Mesodermal cell (in vitro differentiated cells): ENCODE data around the gene PDCD6IP. TPM values are rescaled to one million over a fixed set of nuclear protein-coding genes. Genes with fewer than 3 reads are reported as not detected.
"Not testable (repeated sequence)": the region's sequence is repeated elsewhere in the genome, so short reads cannot be mapped to it uniquely, and the experiment has no call there.

Experiments used
- H3K27ac ChIP-seq: 2 replicates; pipeline ENCODE4 v1.7.0; 2013; ENCODE audit warnings: mild to moderate bottlenecking, low read depth, low read length, moderate library complexity; ENCODE audit not compliant: severe bottlenecking
- H3K36me3 ChIP-seq: 2 replicates; pipeline ENCODE4 v1.7.1; 2013; ENCODE audit warnings: mild to moderate bottlenecking, low read length, moderate library complexity; ENCODE audit not compliant: control insufficient read depth, insufficient read depth
- H3K4me1 ChIP-seq: one replicate; pipeline ENCODE4 v1.7.1; 2013; ENCODE audit warnings: mild to moderate bottlenecking, low read length; ENCODE audit not compliant: insufficient read depth, control insufficient read depth, poor library complexity, severe bottlenecking
- H3K4me3 ChIP-seq: 2 replicates; pipeline ENCODE4 v1.7.0; 2013; ENCODE audit warnings: low read length, control low read depth, mild to moderate bottlenecking; ENCODE audit not compliant: insufficient read depth, poor library complexity, severe bottlenecking; ENCODE audit errors: extremely low read depth
- H3K9me3 ChIP-seq: 2 replicates; pipeline ENCODE4 v1.7.1; 2013; ENCODE audit warnings: mild to moderate bottlenecking, low read length, moderate library complexity; ENCODE audit not compliant: control insufficient read depth
- WGBS, 2 experiments: methylation state at CpG; one replicate each; pipeline ENCODE4 v1.1.5; 2013; ENCODE audit warnings: missing lambda C conversion rate in 2 of 2; ENCODE audit not compliant: insufficient coverage in 2 of 2; 5-methylcytosine and 5-hydroxymethylcytosine counted together
- polyA plus RNA-seq, 2 experiments: library from polyadenylated mRNA; stranded (reverse); fragments of 50-300 nt; gene quantifications; one replicate each; pipeline ENCODE4 v1.2.3, GENCODE V29; 2013

The PDCD6IP gene
- 112 TPM for polyA plus RNA-seq (2013, experiment 1 of 2)
- 97.1 TPM for polyA plus RNA-seq (2013, experiment 2 of 2)

- peaks cover 3% of the 10 kb centered on the region for H3K4me1 ChIP-seq
- peak within 1 kb of the TSS; percentile 68 for H3K4me3 ChIP-seq
- WGBS, 2 experiments = 0% methylated on average over 42 to 61 of the region's 69 CpGs
Observed at GRCh38 chr3:33798418-33799201, at the start of gene PDCD6IP. PDCD6IP (plus strand) TSS chr3:33798630; CDS start chr3:33798729, 99 bp downstream.

GRCh38 chr3:33749546-33750210 is 48.8 kb upstream of the PDCD6IP start:
- Histone ChIP-seq H3K4me3 (no peak overlapping the region), H3K27ac (no peak overlapping the region), H3K4me1 (no peaks in the 10 kb centered on the region), H3K36me3 (no peaks in the 10 kb centered on the region), H3K9me3 (peaks cover 11% of the 10 kb centered on the region)
- WGBS, 2 experiments = no CpG with 5 or more reads among the region's 2 CpGs

More at GRCh38 chr3:33798418-33799201, at the start of gene PDCD6IP:
- Histone ChIP-seq H3K9me3 (peaks cover 5% of the 10 kb centered on the region), H3K27ac (peak within 1 kb of the TSS; percentile 93), H3K36me3 (peaks cover 29% of the 10 kb centered on the region)

GRCh38 chr3:33750211-33750548 is 48.2 kb upstream of the PDCD6IP start:
- Histone ChIP-seq H3K36me3 (no peaks in the 10 kb centered on the region), H3K27ac (no peak overlapping the region), H3K4me3 (no peak overlapping the region), H3K9me3 (peaks cover 16% of the 10 kb centered on the region), H3K4me1 (no peaks in the 10 kb centered on the region)
- WGBS, 2 experiments = 100% methylated on average over 2 of the region's 3 CpGs; no CpG with 5 or more reads in 1 of the 2 experiments

GRCh38 chr3:33751336-33751735 is 47.1 kb upstream of the PDCD6IP start:
- H3K4me1 ChIP-seq = no peaks in the 10 kb centered on the region
- H3K4me3 ChIP-seq = no peak overlapping the region
- peaks cover 18% of the 10 kb centered on the region for H3K9me3 ChIP-seq
- no peaks in the 10 kb centered on the region for H3K36me3 ChIP-seq
- no CpG with 5 or more reads among the region's 2 CpGs for WGBS, 2 experiments
- no peak overlapping the region for H3K27ac ChIP-seq

- H3K4me3 ChIP-seq, H3K36me3 ChIP-seq, H3K4me1 ChIP-seq, H3K27ac ChIP-seq: not testable (repeated sequence)
- H3K9me3 ChIP-seq = peaks cover 22% of the 10 kb centered on the region
- 83 to 100% methylated on average over 1 of the region's 1 CpG for WGBS, 2 experiments
Observed at GRCh38 chr3:33754391-33754790, 44.0 kb upstream of the PDCD6IP start.

GRCh38 chr3:33758281-33758680 is 40.1 kb upstream of the PDCD6IP start:
- Histone ChIP-seq H3K27ac (no peak overlapping the region), H3K9me3 (peaks cover 22% of the 10 kb centered on the region), H3K4me1 (no peaks in the 10 kb centered on the region), H3K4me3 (no peak overlapping the region), H3K36me3 (no peaks in the 10 kb centered on the region)

- no peak overlapping the region for H3K4me3 ChIP-seq
- WGBS, 2 experiments = no CpG with 5 or more reads among the region's 2 CpGs
Observed at GRCh38 chr3:33758864-33759263, 39.6 kb upstream of the PDCD6IP start.

GRCh38 chr3:33768578-33769330 is 29.7 kb upstream of the PDCD6IP start:
- Histone ChIP-seq H3K27ac (no peak overlapping the region), H3K4me3 (no peak overlapping the region), H3K9me3 (no peaks in the 10 kb centered on the region), H3K4me1 (peaks cover 2% of the 10 kb centered on the region), H3K36me3 (no peaks in the 10 kb centered on the region)
- WGBS, 2 experiments = 93 to 94% methylated on average over 2 to 3 of the region's 9 CpGs

More at GRCh38 chr3:33758864-33759263, 39.6 kb upstream of the PDCD6IP start:
- Histone ChIP-seq H3K36me3 (no peaks in the 10 kb centered on the region), H3K27ac (no peak overlapping the region), H3K9me3 (peaks cover 19% of the 10 kb centered on the region), H3K4me1 (no peaks in the 10 kb centered on the region)

- Histone ChIP-seq H3K4me3 (no peak overlapping the region), H3K27ac (no peak overlapping the region)
- WGBS, 2 experiments = 88% methylated on average over 1 of the region's 2 CpGs; no CpG with 5 or more reads in 1 of the 2 experiments
Observed at GRCh38 chr3:33773637-33774036, 24.8 kb upstream of the PDCD6IP start.

GRCh38 chr3:33775363-33775762 is 23.1 kb upstream of the PDCD6IP start:
- H3K4me3 ChIP-seq = no peak overlapping the region
- 77 to 97% methylated on average over 2 to 3 of the region's 3 CpGs for WGBS, 2 experiments
- H3K4me1 ChIP-seq = peaks cover 2% of the 10 kb centered on the region
- H3K36me3 ChIP-seq = no peaks in the 10 kb centered on the region
- no peak overlapping the region for H3K27ac ChIP-seq
- no peaks in the 10 kb centered on the region for H3K9me3 ChIP-seq

More at GRCh38 chr3:33773637-33774036, 24.8 kb upstream of the PDCD6IP start:
- Histone ChIP-seq H3K36me3 (no peaks in the 10 kb centered on the region), H3K4me1 (peaks cover 2% of the 10 kb centered on the region), H3K9me3 (no peaks in the 10 kb centered on the region)
